MM.1S (cell line): ENCODE results near the gene RNLS.

Experiments
- EZH2 ChIP-seq: fragments of 300-600 bp; sonication (generic); optimal IDR thresholded peaks from 2 replicates; pipeline ENCODE3; 2017; ENCODE audit warnings: low read depth, mild to moderate bottlenecking, antibody characterized with exemption, low read length, mixed read lengths
- EZH2phosphoT487 ChIP-seq: fragments of 300-600 bp; sonication (generic); IDR thresholded peaks from 2 replicates; pipeline ENCODE4 v1.6.1; 2018; ENCODE audit warnings: antibody characterized with exemption, low read length
- TF ChIP-seq, protein P1 (sequence below): fragments of 300-600 bp; sonication (generic); IDR thresholded peaks from 2 replicates; pipeline ENCODE4 v1.5.1; 2016; ENCODE audit warnings: antibody characterized with exemption, low read length, mixed read lengths

DNA sequence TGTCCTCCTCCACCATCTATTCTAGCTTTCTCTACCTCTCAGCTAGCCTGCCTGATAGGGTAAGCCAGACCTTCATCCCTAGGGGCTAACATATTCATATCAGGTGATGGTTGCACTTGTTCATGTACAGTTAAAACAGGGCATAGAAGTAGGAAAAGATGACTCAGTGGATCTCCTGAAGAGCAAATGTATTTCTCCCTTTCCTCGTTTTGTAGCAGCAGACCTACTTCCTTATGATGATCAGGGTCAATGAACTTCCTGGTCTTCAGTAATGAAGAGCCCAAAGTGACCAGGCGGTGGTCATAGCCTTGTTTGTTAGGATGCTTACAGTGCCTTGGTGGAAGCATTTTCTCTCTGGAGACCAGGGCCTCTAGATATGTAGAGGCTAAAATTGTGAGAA lies 9.8 kb upstream of the RNLS start:
- TF ChIP-seq, protein P1, sequence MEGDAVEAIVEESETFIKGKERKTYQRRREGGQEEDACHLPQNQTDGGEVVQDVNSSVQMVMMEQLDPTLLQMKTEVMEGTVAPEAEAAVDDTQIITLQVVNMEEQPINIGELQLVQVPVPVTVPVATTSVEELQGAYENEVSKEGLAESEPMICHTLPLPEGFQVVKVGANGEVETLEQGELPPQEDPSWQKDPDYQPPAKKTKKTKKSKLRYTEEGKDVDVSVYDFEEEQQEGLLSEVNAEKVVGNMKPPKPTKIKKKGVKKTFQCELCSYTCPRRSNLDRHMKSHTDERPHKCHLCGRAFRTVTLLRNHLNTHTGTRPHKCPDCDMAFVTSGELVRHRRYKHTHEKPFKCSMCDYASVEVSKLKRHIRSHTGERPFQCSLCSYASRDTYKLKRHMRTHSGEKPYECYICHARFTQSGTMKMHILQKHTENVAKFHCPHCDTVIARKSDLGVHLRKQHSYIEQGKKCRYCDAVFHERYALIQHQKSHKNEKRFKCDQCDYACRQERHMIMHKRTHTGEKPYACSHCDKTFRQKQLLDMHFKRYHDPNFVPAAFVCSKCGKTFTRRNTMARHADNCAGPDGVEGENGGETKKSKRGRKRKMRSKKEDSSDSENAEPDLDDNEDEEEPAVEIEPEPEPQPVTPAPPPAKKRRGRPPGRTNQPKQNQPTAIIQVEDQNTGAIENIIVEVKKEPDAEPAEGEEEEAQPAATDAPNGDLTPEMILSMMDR: no peak
- no peak for TF ChIP-seq EZH2
- no peak for TF ChIP-seq EZH2phosphoT487
